H54 (cell line): Measurements from ENCODE around the gene RTF2.

Experiments
- DNase-seq: peaks from one replicate; pipeline ENCODE4 v3.0.0; 2011; ENCODE audit warnings: low spot score, mixed read lengths; ENCODE audit not compliant: insufficient read length
- FAIRE-seq: peaks from 3 replicates; lab custom pipeline; 2011; peaks lifted over from hg19 to GRCh38; lab: Jason Lieb, UNC
- POLR2A ChIP-seq: IDR thresholded peaks from 2 replicates; pipeline ENCODE4 v1.6.1; 2011; ENCODE audit warnings: low read depth, mild to moderate bottlenecking, low read length

RTF2 gene

GRCh38 chr20:56468316-56469076 is at the start of gene RTF2:
RTF2 (plus strand) TSS chr20:56468627; CDS start chr20:56468698, 71 bp downstream.
- peak; percentile 49 for TF ChIP-seq POLR2A
- DNase-seq (peak; percentile 84), FAIRE-seq (peak; percentile 15)

- DNase-seq (no peak), FAIRE-seq (no peak)
- TF ChIP-seq POLR2A = no peak
These were observed 48.4 kb upstream of the RTF2 start for GRCh38 chr20:56420028-56420427.

GRCh38 chr20:56420940-56421688 is 47.3 kb upstream of the RTF2 start:
- no peak for TF ChIP-seq POLR2A
- no peak for FAIRE-seq
- no peak for DNase-seq

- no peak for TF ChIP-seq POLR2A
- no peak for FAIRE-seq
- DNase-seq = peak; percentile 66
These were observed 46.2 kb upstream of the RTF2 start for GRCh38 chr20:56422076-56422823.

- TF ChIP-seq POLR2A = no peak
- no peak for FAIRE-seq
- DNase-seq = no peak
These were observed 45.6 kb upstream of the RTF2 start for GRCh38 chr20:56422824-56423189.

- TF ChIP-seq POLR2A = no peak
- FAIRE-seq = no peak
These were observed 45.2 kb upstream of the RTF2 start for GRCh38 chr20:56423211-56423610.

GRCh38 chr20:56423886-56424285 is 44.5 kb upstream of the RTF2 start:
- no peak for TF ChIP-seq POLR2A
- FAIRE-seq (no peak), DNase-seq (no peak)

More at GRCh38 chr20:56423211-56423610, 45.2 kb upstream of the RTF2 start:
- DNase-seq = no peak

- no peak for DNase-seq
- FAIRE-seq = no peak
- TF ChIP-seq POLR2A = no peak
These were observed 43.5 kb upstream of the RTF2 start for GRCh38 chr20:56424931-56425330.

- FAIRE-seq (no peak), DNase-seq (no peak)
- TF ChIP-seq POLR2A = no peak
These were observed 42.4 kb upstream of the RTF2 start for GRCh38 chr20:56426026-56426425.

- FAIRE-seq = no peak
- no peak for DNase-seq
These were observed 41.5 kb upstream of the RTF2 start for GRCh38 chr20:56426926-56427325.

GRCh38 chr20:56427797-56428196 is 40.6 kb upstream of the RTF2 start:
- FAIRE-seq = no peak

More at GRCh38 chr20:56426926-56427325, 41.5 kb upstream of the RTF2 start:
- no peak for TF ChIP-seq POLR2A

GRCh38 chr20:56428410-56428809 is 40.0 kb upstream of the RTF2 start:
- no peak for DNase-seq
- FAIRE-seq = no peak
- TF ChIP-seq POLR2A = no peak

More at GRCh38 chr20:56427797-56428196, 40.6 kb upstream of the RTF2 start:
- no peak for DNase-seq
- TF ChIP-seq POLR2A = no peak

- FAIRE-seq (no peak), DNase-seq (no peak)
- TF ChIP-seq POLR2A = no peak
These were observed 39.5 kb upstream of the RTF2 start for GRCh38 chr20:56428881-56429280.

- no peak for FAIRE-seq
- no peak for DNase-seq
- no peak for TF ChIP-seq POLR2A
These were observed 38.9 kb upstream of the RTF2 start for GRCh38 chr20:56429502-56429901.
